SK-N-SH (cell line): ENCODE data around the gene COX4I1. TPM values are rescaled to one million over a fixed set of nuclear protein-coding genes. Genes with fewer than 3 reads are reported as not detected.

ENCODE experiments used
- CTCF ChIA-PET: fragments of 300-600, 350-600 bp; formaldehyde crosslinking; extraction: SDS; loops from one replicate; lab custom pipeline; 2021; lab: Yijun Ruan, JAX
- POLR2A ChIA-PET: fragments of 350-600 bp; sonication (Branson Sonifier 250); formaldehyde crosslinking; extraction: SDS; loops from one replicate; lab custom pipeline; 2020; ENCODE audit warnings: antibody characterized with exemption, inconsistent platforms; lab: Yijun Ruan, JAX
- DNase-seq: peaks from one replicate; pipeline ENCODE4 v3.0.0; 2012
- H2AFZ ChIP-seq: fragments of 200-600 bp; sonication (generic); 2 replicates; pipeline ENCODE4 v1.8.1; 2016; ENCODE audit warnings: antibody characterized with exemption, mild to moderate bottlenecking, low read depth
- H3F3A ChIP-seq: fragments of 200-600 bp; sonication (generic); replicated peaks from 2 replicates; pipeline ENCODE3; 2016; ENCODE audit warnings: antibody characterized with exemption, mild to moderate bottlenecking; ENCODE audit not compliant: insufficient read depth
- H3K27ac ChIP-seq, 2 experiments: fragments of 200-500 bp in 1 of 2; fragments of 200-600 bp in 1 of 2; sonication (Bioruptor generic) in 1 of 2; sonication (generic), shearing (Covaris generic) in 1 of 2; 2 replicates each; pipeline versions ENCODE4 v1.5.1 to v1.6.1; 2014 to 2016; ENCODE audit warnings: low read depth in 2 of 2, inconsistent platforms in 1 of 2, low read length in 1 of 2, mild to moderate bottlenecking in 1 of 2, mixed read lengths in 1 of 2
- H3K27me3 ChIP-seq: fragments of 200-600 bp; sonication (generic), shearing (Covaris generic); 2 replicates; pipeline ENCODE4 v1.6.1; 2016; ENCODE audit warnings: mixed run types; ENCODE audit not compliant: insufficient read depth
- H3K36me3 ChIP-seq, 2 experiments: fragments of 200-500 bp in 1 of 2; fragments of 200-600 bp in 1 of 2; sonication (Bioruptor generic) in 1 of 2; sonication (generic) in 1 of 2; replicated peaks in 1 of 2; 2 replicates each; pipeline versions ENCODE3 to v1.5.1; 2014 to 2016; ENCODE audit warnings: low read length in 1 of 2, mild to moderate bottlenecking in 1 of 2; ENCODE audit not compliant: insufficient read depth in 2 of 2, control insufficient read depth in 1 of 2
- H3K4me1 ChIP-seq, 2 experiments: fragments of 200-500 bp in 1 of 2; fragments of 200-600 bp in 1 of 2; sonication (Bioruptor generic) in 1 of 2; sonication (generic), shearing (Covaris generic) in 1 of 2; 2 replicates each; pipeline versions ENCODE4 v1.5.1 to v1.6.1; 2014 to 2016; ENCODE audit warnings: low read depth in 1 of 2, low read length in 1 of 2, mixed run types in 1 of 2; ENCODE audit not compliant: insufficient read depth in 2 of 2, control insufficient read depth in 1 of 2
- H3K4me2 ChIP-seq: fragments of 200-600 bp; sonication (generic), shearing (Covaris generic); 2 replicates; pipeline ENCODE4 v1.6.1; 2017; ENCODE audit warnings: mixed run types
- H3K4me3 ChIP-seq, 2 experiments: fragments of 200-500 bp in 1 of 2; fragments of 200-600 bp in 1 of 2; sonication (Bioruptor generic) in 1 of 2; sonication (generic), shearing (Covaris generic) in 1 of 2; 2 replicates each; pipeline versions ENCODE4 v1.5.1 to v1.8.1; 2014 to 2016; ENCODE audit warnings: low read depth in 2 of 2, inconsistent platforms in 1 of 2, low read length in 1 of 2, mild to moderate bottlenecking in 1 of 2, mixed read lengths in 1 of 2, moderate library complexity in 1 of 2
- H3K79me2 ChIP-seq: fragments of 200-600 bp; sonication (generic); 2 replicates; pipeline ENCODE4 v1.8.1; 2017; ENCODE audit warnings: mild to moderate bottlenecking; ENCODE audit not compliant: insufficient read depth
- H3K9ac ChIP-seq: fragments of 200-600 bp; sonication (generic); 2 replicates; pipeline ENCODE4 v1.6.1; 2017; ENCODE audit warnings: mixed run types
- H3K9me2 ChIP-seq: fragments of 200-600 bp; sonication (generic); 2 replicates; pipeline ENCODE4 v1.6.1; 2017; ENCODE audit warnings: mixed run types
- H3K9me3 ChIP-seq: fragments of 200-600 bp; sonication (generic); 2 replicates; pipeline ENCODE4 v1.6.1; 2017; ENCODE audit warnings: mixed run types, mild to moderate bottlenecking, moderate library complexity
- H4K20me1 ChIP-seq: fragments of 200-600 bp; sonication (generic); 2 replicates; pipeline ENCODE4 v1.6.1; 2017; ENCODE audit warnings: mild to moderate bottlenecking, mixed run types; ENCODE audit not compliant: insufficient read depth
- EP300 ChIP-seq, 2 experiments: IDR thresholded peaks; 2 replicates each; pipeline versions ENCODE4 v1.4.0 to v1.6.1; 2012; ENCODE audit warnings: borderline replicate concordance in 1 of 2, low read depth in 1 of 2, low read length in 1 of 2
- FOSL2 ChIP-seq: IDR thresholded peaks from 2 replicates; pipeline ENCODE4 v1.4.0; 2012; ENCODE audit warnings: low read depth, mild to moderate bottlenecking, moderate library complexity, borderline replicate concordance
- FOXJ3 ChIP-seq: sonication (generic); formaldehyde crosslinking; IDR thresholded peaks from 2 replicates; pipeline ENCODE4 v1.5.1; 2020; ENCODE audit warnings: mild to moderate bottlenecking, missing genetic modification reagents
- FOXM1 ChIP-seq: IDR thresholded peaks from 2 replicates; pipeline ENCODE4 v1.4.0; 2012; ENCODE audit warnings: low read depth, mild to moderate bottlenecking
- GABPA ChIP-seq: IDR thresholded peaks from 2 replicates; pipeline ENCODE4 v1.4.0; 2012; ENCODE audit warnings: low read depth, mild to moderate bottlenecking
- NFIC ChIP-seq: IDR thresholded peaks from 2 replicates; pipeline ENCODE4 v1.4.0; 2012; ENCODE audit warnings: borderline replicate concordance
- POLR2AphosphoS5 ChIP-seq: IDR thresholded peaks from 2 replicates; pipeline ENCODE4 v1.6.1; 2012; ENCODE audit warnings: low read depth, low read length
- RFX5 ChIP-seq: IDR thresholded peaks from 2 replicates; pipeline ENCODE4 v1.6.1; 2012; ENCODE audit warnings: mild to moderate bottlenecking, improper control_type of control experiment, low read length
- SIN3A ChIP-seq: IDR thresholded peaks from 2 replicates; pipeline ENCODE4 v1.6.1; 2012; ENCODE audit warnings: low read depth, mild to moderate bottlenecking, low read length, moderate library complexity, borderline replicate concordance
- SMC3 ChIP-seq: IDR thresholded peaks from 2 replicates; pipeline ENCODE4 v1.6.1; 2012; ENCODE audit warnings: low read depth, low read length, improper control_type of control experiment
- WGBS: methylation state at CpG from one replicate; pipeline ENCODE4 v1.1.6; 2017; ENCODE audit warnings: low lambda C conversion rate; 5-methylcytosine and 5-hydroxymethylcytosine counted together
- polyA plus RNA-seq, 3 experiments: library from polyadenylated mRNA; depleted of rRNA; stranded (reverse); fragments of >200 nt; gene quantifications; 2 replicates each; pipeline ENCODE4 v1.2.3, GENCODE V29; 2012
- TF ChIP-seq, protein P1 (sequence below): fragments of 150-350 bp; IDR thresholded peaks from 2 replicates; pipeline ENCODE4 v1.6.1; 2017; ENCODE audit warnings: antibody characterized with exemption, low read length, low read depth, borderline replicate concordance
- TF ChIP-seq, protein P2 (sequence below): IDR thresholded peaks from 2 replicates; pipeline ENCODE4 v1.6.1; 2012; ENCODE audit warnings: mild to moderate bottlenecking, low read depth, low read length, moderate library complexity
- TF ChIP-seq, protein P3 (sequence below): IDR thresholded peaks from 2 replicates; pipeline ENCODE4; 2012
- TF ChIP-seq, protein P4 (sequence below): IDR thresholded peaks from 2 replicates; pipeline ENCODE4 v1.4.0; 2012; ENCODE audit warnings: low read depth, borderline replicate concordance
- TF ChIP-seq, protein P5 (sequence below): IDR thresholded peaks from 2 replicates; pipeline ENCODE4 v1.4.0; 2012; ENCODE audit warnings: low read depth

Gene COX4I1
- polyA plus RNA-seq, 1 of the 3 experiments (the other 2 are of a cell fraction): 1,294 TPM

DNA sequence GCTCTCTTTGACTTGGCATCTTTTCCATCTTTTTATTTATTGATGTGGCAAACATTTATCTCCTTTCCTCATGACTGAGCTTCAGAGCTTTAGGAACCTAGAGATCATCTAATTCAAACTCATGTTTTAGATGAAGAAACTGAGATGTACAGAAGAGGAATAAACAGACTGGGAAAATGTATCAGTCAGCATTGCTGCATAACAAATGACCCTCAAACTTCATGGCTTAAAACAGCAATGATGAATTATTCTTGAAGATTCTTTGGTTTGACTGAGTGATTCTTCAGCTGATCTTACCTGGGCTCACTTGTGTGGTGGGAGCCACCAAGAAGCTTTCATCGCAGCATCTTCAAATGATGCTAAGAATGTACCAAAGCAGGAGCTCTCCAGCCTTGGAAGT is 55.4 kb downstream of the COX4I1 start (continued):
- TF ChIP-seq, protein P1, sequence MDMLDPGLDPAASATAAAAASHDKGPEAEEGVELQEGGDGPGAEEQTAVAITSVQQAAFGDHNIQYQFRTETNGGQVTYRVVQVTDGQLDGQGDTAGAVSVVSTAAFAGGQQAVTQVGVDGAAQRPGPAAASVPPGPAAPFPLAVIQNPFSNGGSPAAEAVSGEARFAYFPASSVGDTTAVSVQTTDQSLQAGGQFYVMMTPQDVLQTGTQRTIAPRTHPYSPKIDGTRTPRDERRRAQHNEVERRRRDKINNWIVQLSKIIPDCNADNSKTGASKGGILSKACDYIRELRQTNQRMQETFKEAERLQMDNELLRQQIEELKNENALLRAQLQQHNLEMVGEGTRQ: no peak
- TF ChIP-seq FOSL2: no peak
- TF ChIP-seq FOXM1: no peak
- no peak for TF ChIP-seq POLR2AphosphoS5
- no peak for TF ChIP-seq FOXJ3 (CRISPR knock-in tag)
- no peak for TF ChIP-seq RFX5
- TF ChIP-seq, all 33 proteins: peak for 0

DNA sequence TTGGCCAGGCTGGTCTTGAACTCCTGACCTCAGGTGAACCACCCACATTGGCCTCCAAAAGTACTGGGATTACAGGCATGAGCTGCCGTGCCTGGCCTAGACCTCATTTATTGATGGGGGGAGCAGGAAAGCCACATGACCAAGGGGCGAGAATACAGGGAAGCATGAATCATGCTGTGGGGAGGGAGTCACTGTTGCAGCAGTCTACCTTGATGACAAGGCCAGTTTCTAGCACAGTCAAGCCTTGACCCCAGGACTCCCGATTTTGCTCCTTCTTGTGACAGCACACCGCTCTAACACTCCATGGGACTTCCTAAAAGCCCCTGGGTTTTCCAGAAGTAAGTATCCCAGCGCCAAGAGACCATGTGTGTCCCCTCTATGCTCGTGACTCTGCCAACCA is 56.6 kb downstream of the COX4I1 start:
- ChIA-PET POLR2A (no interaction called here), CTCF (no interaction called here)
- TF ChIP-seq POLR2AphosphoS5: no peak
- TF ChIP-seq, protein P2, sequence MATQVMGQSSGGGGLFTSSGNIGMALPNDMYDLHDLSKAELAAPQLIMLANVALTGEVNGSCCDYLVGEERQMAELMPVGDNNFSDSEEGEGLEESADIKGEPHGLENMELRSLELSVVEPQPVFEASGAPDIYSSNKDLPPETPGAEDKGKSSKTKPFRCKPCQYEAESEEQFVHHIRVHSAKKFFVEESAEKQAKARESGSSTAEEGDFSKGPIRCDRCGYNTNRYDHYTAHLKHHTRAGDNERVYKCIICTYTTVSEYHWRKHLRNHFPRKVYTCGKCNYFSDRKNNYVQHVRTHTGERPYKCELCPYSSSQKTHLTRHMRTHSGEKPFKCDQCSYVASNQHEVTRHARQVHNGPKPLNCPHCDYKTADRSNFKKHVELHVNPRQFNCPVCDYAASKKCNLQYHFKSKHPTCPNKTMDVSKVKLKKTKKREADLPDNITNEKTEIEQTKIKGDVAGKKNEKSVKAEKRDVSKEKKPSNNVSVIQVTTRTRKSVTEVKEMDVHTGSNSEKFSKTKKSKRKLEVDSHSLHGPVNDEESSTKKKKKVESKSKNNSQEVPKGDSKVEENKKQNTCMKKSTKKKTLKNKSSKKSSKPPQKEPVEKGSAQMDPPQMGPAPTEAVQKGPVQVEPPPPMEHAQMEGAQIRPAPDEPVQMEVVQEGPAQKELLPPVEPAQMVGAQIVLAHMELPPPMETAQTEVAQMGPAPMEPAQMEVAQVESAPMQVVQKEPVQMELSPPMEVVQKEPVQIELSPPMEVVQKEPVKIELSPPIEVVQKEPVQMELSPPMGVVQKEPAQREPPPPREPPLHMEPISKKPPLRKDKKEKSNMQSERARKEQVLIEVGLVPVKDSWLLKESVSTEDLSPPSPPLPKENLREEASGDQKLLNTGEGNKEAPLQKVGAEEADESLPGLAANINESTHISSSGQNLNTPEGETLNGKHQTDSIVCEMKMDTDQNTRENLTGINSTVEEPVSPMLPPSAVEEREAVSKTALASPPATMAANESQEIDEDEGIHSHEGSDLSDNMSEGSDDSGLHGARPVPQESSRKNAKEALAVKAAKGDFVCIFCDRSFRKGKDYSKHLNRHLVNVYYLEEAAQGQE: no peak
- TF ChIP-seq, protein P3, sequence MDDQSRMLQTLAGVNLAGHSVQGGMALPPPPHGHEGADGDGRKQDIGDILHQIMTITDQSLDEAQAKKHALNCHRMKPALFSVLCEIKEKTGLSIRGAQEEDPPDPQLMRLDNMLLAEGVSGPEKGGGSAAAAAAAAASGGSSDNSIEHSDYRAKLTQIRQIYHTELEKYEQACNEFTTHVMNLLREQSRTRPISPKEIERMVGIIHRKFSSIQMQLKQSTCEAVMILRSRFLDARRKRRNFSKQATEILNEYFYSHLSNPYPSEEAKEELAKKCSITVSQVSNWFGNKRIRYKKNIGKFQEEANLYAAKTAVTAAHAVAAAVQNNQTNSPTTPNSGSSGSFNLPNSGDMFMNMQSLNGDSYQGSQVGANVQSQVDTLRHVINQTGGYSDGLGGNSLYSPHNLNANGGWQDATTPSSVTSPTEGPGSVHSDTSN: no peak
- TF ChIP-seq NFIC: no peak
- TF ChIP-seq RFX5: no peak
- no peak for TF ChIP-seq GABPA
- TF ChIP-seq, protein P4, sequence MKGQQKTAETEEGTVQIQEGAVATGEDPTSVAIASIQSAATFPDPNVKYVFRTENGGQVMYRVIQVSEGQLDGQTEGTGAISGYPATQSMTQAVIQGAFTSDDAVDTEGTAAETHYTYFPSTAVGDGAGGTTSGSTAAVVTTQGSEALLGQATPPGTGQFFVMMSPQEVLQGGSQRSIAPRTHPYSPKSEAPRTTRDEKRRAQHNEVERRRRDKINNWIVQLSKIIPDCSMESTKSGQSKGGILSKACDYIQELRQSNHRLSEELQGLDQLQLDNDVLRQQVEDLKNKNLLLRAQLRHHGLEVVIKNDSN: no peak
- TF ChIP-seq, protein P5, sequence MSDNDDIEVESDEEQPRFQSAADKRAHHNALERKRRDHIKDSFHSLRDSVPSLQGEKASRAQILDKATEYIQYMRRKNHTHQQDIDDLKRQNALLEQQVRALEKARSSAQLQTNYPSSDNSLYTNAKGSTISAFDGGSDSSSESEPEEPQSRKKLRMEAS: no peak
- no peak for TF ChIP-seq SIN3A
- TF ChIP-seq EP300 (IDR thresholded peaks at IDR 0.05; ENCODE audit: borderline replicate concordance in 1 of 2, low read depth in 1 of 2, low read length in 1 of 2): no peak
- TF ChIP-seq FOXM1: no peak
- no peak for TF ChIP-seq SMC3
- no peak overlapping the region for H3K27ac ChIP-seq
- no peak for DNase-seq
- no peak overlapping the region for H3K4me2 ChIP-seq
- no peaks in the 10 kb centered on the region for H4K20me1 ChIP-seq
- no peak overlapping the region for H3K4me3 ChIP-seq
- no peaks in the 10 kb centered on the region for H3K36me3 ChIP-seq
- H3K27me3 ChIP-seq: peaks cover 70% of the 10 kb centered on the region
- WGBS: 11% methylated on average over 6 of the region's 6 CpGs
- H3K4me1 ChIP-seq: no peaks in the 10 kb centered on the region
- no peak overlapping the region for H3K9ac ChIP-seq
- no peak overlapping the region for H2AFZ ChIP-seq
- no peaks in the 10 kb centered on the region for H3K9me3 ChIP-seq
- H3K9me2 ChIP-seq: no peaks in the 10 kb centered on the region
- H3K79me2 ChIP-seq: no peaks in the 10 kb centered on the region
- H3F3A ChIP-seq: no peaks in the 10 kb centered on the region
